H1 (cell line): ENCODE data around the gene ARAP2. TPM values are rescaled to one million over a fixed set of nuclear protein-coding genes. Genes with fewer than 3 reads are reported as not detected.

Experiments used
- CTCF ChIA-PET: fragments of 300-600 bp; sonication (Branson Sonifier 250); formaldehyde crosslinking; loops from one replicate; lab custom pipeline; 2021; ENCODE audit not compliant: partially characterized antibody; lab: Charles Lee
- POLR2A ChIA-PET: fragments of 300-600 bp; sonication (Branson Sonifier 250); formaldehyde crosslinking; loops from one replicate; lab custom pipeline; 2021; ENCODE audit warnings: inconsistent platforms; ENCODE audit not compliant: partially characterized antibody; lab: Charles Lee
- DNase-seq, 2 experiments: peaks; one replicate each; pipeline versions ENCODE4 v3.0.0 to v3.0.0-alpha.2; 2010 to 2022; ENCODE audit warnings: low spot score in 2 of 2, low read depth in 1 of 2, mixed read lengths in 1 of 2
- FAIRE-seq: peaks from 2 replicates; lab custom pipeline; 2011; peaks lifted over from hg19 to GRCh38; lab: Jason Lieb, UNC
- H2AFZ ChIP-seq: 2 replicates; pipeline ENCODE4 v1.8.1; 2012; ENCODE audit warnings: low read length, inconsistent platforms
- H2AK5ac ChIP-seq: 2 replicates; pipeline ENCODE4 v1.6.1; 2013; ENCODE audit warnings: low read depth, low read length
- H2BK120ac ChIP-seq: replicated peaks from 2 replicates; pipeline ENCODE3; 2013; ENCODE audit warnings: low read depth, low read length, inconsistent platforms
- H2BK12ac ChIP-seq: 2 replicates; pipeline ENCODE4 v1.6.1; 2013; ENCODE audit warnings: low read depth, low read length
- H2BK15ac ChIP-seq: 2 replicates; pipeline ENCODE4 v1.6.1; 2013; ENCODE audit warnings: low read length
- H2BK20ac ChIP-seq: 2 replicates; pipeline ENCODE4 v1.6.1; 2013; ENCODE audit warnings: low read length
- H2BK5ac ChIP-seq: 2 replicates; pipeline ENCODE4 v1.6.1; 2013; ENCODE audit warnings: low read depth, low read length
- H3K14ac ChIP-seq: 2 replicates; pipeline ENCODE4 v1.6.1; 2013; ENCODE audit warnings: inconsistent platforms; ENCODE audit not compliant: insufficient read length
- H3K18ac ChIP-seq: 2 replicates; pipeline ENCODE4 v1.6.1; 2013; ENCODE audit warnings: low read length; ENCODE audit errors: extremely low read depth
- H3K23ac ChIP-seq: 2 replicates; pipeline ENCODE4 v1.6.1; 2013; ENCODE audit warnings: inconsistent platforms; ENCODE audit not compliant: insufficient read length
- H3K23me2 ChIP-seq: 2 replicates; pipeline ENCODE4 v1.6.1; 2013; ENCODE audit warnings: low read depth, low read length
- H3K27ac ChIP-seq: 2 replicates; pipeline ENCODE4 v1.6.1; 2011; ENCODE audit warnings: low read depth, low read length, inconsistent platforms
- H3K27me3 ChIP-seq, 4 experiments: replicated peaks in 1 of 4; 1 replicate in 1 of 4; 2 replicates in 3 of 4; pipeline versions ENCODE4 v1.6.1 to v1.8.1; 2011 to 2013; ENCODE audit warnings: low read length in 3 of 4, mild to moderate bottlenecking in 3 of 4, inconsistent platforms in 2 of 4, mixed read lengths in 2 of 4, moderate library complexity in 1 of 4; ENCODE audit not compliant: control insufficient read depth in 3 of 4, insufficient read depth in 3 of 4; ENCODE audit errors: extremely low read depth in 1 of 4
- H3K36me3 ChIP-seq, 4 experiments: 2 replicates each; pipeline versions ENCODE4 v1.6.1 to v1.8.1; 2011 to 2013; ENCODE audit warnings: mild to moderate bottlenecking in 4 of 4, low read length in 3 of 4, moderate library complexity in 2 of 4, control low read depth in 1 of 4, inconsistent platforms in 1 of 4; ENCODE audit not compliant: insufficient read depth in 4 of 4, control insufficient read depth in 2 of 4
- H3K4ac ChIP-seq: replicated peaks from 2 replicates; pipeline ENCODE3; 2013; ENCODE audit warnings: low read length, low read depth, mixed read lengths, inconsistent platforms; ENCODE audit not compliant: insufficient read length
- H3K4me1 ChIP-seq, 4 experiments: replicated peaks in 1 of 4; 1 replicate in 1 of 4; 2 replicates in 3 of 4; pipeline versions ENCODE4 v1.6.1 to v1.8.1; 2011 to 2013; ENCODE audit warnings: low read length in 3 of 4, inconsistent platforms in 2 of 4, mixed read lengths in 1 of 4; ENCODE audit not compliant: insufficient read depth in 4 of 4, control insufficient read depth in 3 of 4
- H3K4me2 ChIP-seq, 2 experiments: 2 replicates each; pipeline versions ENCODE4 v1.6.1 to v1.8.1; 2011 to 2013; ENCODE audit warnings: low read depth in 2 of 2, low read length in 2 of 2, control low read depth in 1 of 2, inconsistent platforms in 1 of 2, mild to moderate bottlenecking in 1 of 2; ENCODE audit not compliant: insufficient read depth in 1 of 2
- H3K4me3 ChIP-seq, 4 experiments: fragments of 200-600, 300-600 bp in 1 of 4; sonication (generic), shearing (Covaris generic), sonication (Bioruptor Twin) in 1 of 4; 2 replicates each; pipeline versions ENCODE4 v1.5.1 to v1.8.1; 2011 to 2016; ENCODE audit warnings: low read length in 4 of 4, low read depth in 3 of 4, control low read depth in 2 of 4, inconsistent platforms in 2 of 4, mild to moderate bottlenecking in 2 of 4, mixed read lengths in 1 of 4, moderate library complexity in 1 of 4; ENCODE audit not compliant: insufficient read depth in 2 of 4; ENCODE audit errors: extremely low read depth in 1 of 4
- H3K56ac ChIP-seq: replicated peaks from 2 replicates; pipeline ENCODE3; 2013; ENCODE audit warnings: low read depth, mild to moderate bottlenecking, mixed read lengths, low read length, inconsistent platforms; ENCODE audit not compliant: insufficient read length
- H3K79me1 ChIP-seq: 2 replicates; pipeline ENCODE4 v1.6.1; 2013; ENCODE audit warnings: low read depth, low read length, control low read depth
- H3K79me2 ChIP-seq, 2 experiments: 2 replicates each; pipeline versions ENCODE4 v1.6.1 to v1.8.1; 2012 to 2013; ENCODE audit warnings: low read length in 2 of 2, mild to moderate bottlenecking in 2 of 2, inconsistent platforms in 1 of 2; ENCODE audit not compliant: insufficient read depth in 2 of 2, control insufficient read depth in 1 of 2
- H3K9ac ChIP-seq, 4 experiments: replicated peaks in 1 of 4; 1 replicate in 1 of 4; 2 replicates in 3 of 4; pipeline versions ENCODE4 v1.6.1 to v1.8.1; 2011 to 2013; ENCODE audit warnings: low read depth in 3 of 4, low read length in 3 of 4, control low read depth in 2 of 4, mild to moderate bottlenecking in 2 of 4, moderate library complexity in 2 of 4, inconsistent platforms in 1 of 4; ENCODE audit errors: extremely low read depth in 1 of 4
- H3K9me3 ChIP-seq, 2 experiments: 2 replicates each; pipeline versions ENCODE4 v1.6.1 to v1.8.1; 2012 to 2013; ENCODE audit warnings: mild to moderate bottlenecking in 2 of 2, moderate library complexity in 2 of 2, control low read depth in 1 of 2, inconsistent platforms in 1 of 2, low read depth in 1 of 2, low read length in 1 of 2, mixed read lengths in 1 of 2; ENCODE audit not compliant: insufficient read depth in 2 of 2
- H4K20me1 ChIP-seq, 2 experiments: replicated peaks in 1 of 2; 2 replicates each; pipeline versions ENCODE3 to v1.8.1; 2011 to 2013; ENCODE audit warnings: inconsistent platforms in 2 of 2, low read length in 2 of 2, mild to moderate bottlenecking in 1 of 2; ENCODE audit not compliant: insufficient read depth in 2 of 2, control insufficient read depth in 1 of 2
- H4K5ac ChIP-seq: 2 replicates; pipeline ENCODE4 v1.6.1; 2013; ENCODE audit warnings: low read length, low read depth, mixed read lengths, inconsistent platforms; ENCODE audit not compliant: insufficient read length
- H4K8ac ChIP-seq: 2 replicates; pipeline ENCODE4 v1.8.0; 2013; ENCODE audit warnings: mild to moderate bottlenecking, moderate library complexity, low read length, inconsistent platforms; ENCODE audit not compliant: insufficient read depth; ENCODE audit errors: extremely low read depth
- H4K91ac ChIP-seq: replicated peaks from 2 replicates; pipeline ENCODE3; 2013; ENCODE audit warnings: low read length, mixed read lengths, inconsistent platforms; ENCODE audit not compliant: insufficient read length
- SIN3A ChIP-seq, 2 experiments: IDR thresholded peaks in 1 of 2; conservative IDR thresholded peaks in 1 of 2; 2 replicates each; pipeline ENCODE4 v1.6.1; 2011 to 2012; ENCODE audit warnings: low read length in 2 of 2, improper control_type of control experiment in 1 of 2, low read depth in 1 of 2, mild to moderate bottlenecking in 1 of 2
- YY1 ChIP-seq: IDR thresholded peaks from 2 replicates; pipeline ENCODE4 v1.6.1; 2011; ENCODE audit warnings: low read depth, mild to moderate bottlenecking, low read length
- WGBS, 2 experiments: shearing (Covaris generic) in 1 of 2; methylation state at CpG; one replicate each; pipeline versions ENCODE4 v1.1.6 to v1.1.7; 2013 to 2015; ENCODE audit warnings: low lambda C conversion rate in 2 of 2, mixed read lengths in 2 of 2, inconsistent platforms in 1 of 2, low coverage in 1 of 2, missing lambda C conversion rate in 1 of 2; ENCODE audit not compliant: insufficient replicate concordance in 2 of 2, insufficient coverage in 1 of 2, insufficient read length in 1 of 2; ENCODE audit errors: extremely low coverage in 1 of 2, missing lambda C conversion rate in 1 of 2; 5-methylcytosine and 5-hydroxymethylcytosine counted together
- polyA plus RNA-seq, 7 experiments: library from polyadenylated mRNA; depleted of rRNA in 3 of 7; stranded (reverse) in 5 of 7; unstranded in 2 of 7; fragments of >200 nt in 5 of 7; fragments of 200-250 nt in 2 of 7; gene quantifications; 1 replicate in 5 of 7; 2 replicates in 1 of 7; 4 replicates in 1 of 7; pipeline versions ENCODE4 v1.2.1 to v1.2.3, GENCODE V29; 2011 to 2013; ENCODE audit warnings: missing spikeins in 2 of 7, mixed read lengths in 2 of 7
- total RNA-seq: library from RNA; stranded (reverse); fragmentation: NEBNext Ultra II Directional; extraction: Animal tissue kit (Norgen Biotek cat#: 25700); gene quantifications from 2 replicates; pipeline ENCODE4 v1.2.1, GENCODE V29; 2021

Gene ARAP2
- total and polyA plus RNA-seq, 2 of the 8 experiments (the other 6 are each of a cell fraction or from before 2014, with no cell fraction given), result 0.15 to 2.3 TPM

- POLR2A ChIA-PET, result no interaction called here
- Histone ChIP-seq H2BK20ac (no peak overlapping the region), H3K4me2 (no peak overlapping the region), H3K79me2 (no peaks in the 10 kb centered on the region), H2BK5ac (no peak overlapping the region), H3K4me1 (no peaks in the 10 kb centered on the region), H4K8ac (no peak overlapping the region), H3K4ac (no peak overlapping the region), H3K36me3 (no peaks in the 10 kb centered on the region), H4K91ac (no peak overlapping the region), H3K23ac (no peak overlapping the region), H3K14ac (no peak overlapping the region), H3K9me3 (no peaks in the 10 kb centered on the region), H3K9ac (no peak overlapping the region), H2AK5ac (no peak overlapping the region), H2BK120ac (no peak overlapping the region), H3K27ac (no peak overlapping the region), H3K56ac (no peak overlapping the region), H3K4me3 (no peak overlapping the region), H2BK12ac (no peak overlapping the region), H3K79me1 (no peaks in the 10 kb centered on the region), H4K5ac (no peak overlapping the region), H3K23me2 (no peaks in the 10 kb centered on the region), H3K27me3 (no peaks in the 10 kb centered on the region), H2BK15ac (no peak overlapping the region), H2AFZ (no peak overlapping the region), H4K20me1 (no peaks in the 10 kb centered on the region), H3K18ac (no peak overlapping the region)
- 90% methylated on average over 1 of the region's 1 CpG; no CpG with 5 or more reads in 1 of the 2 experiments for WGBS, 2 experiments
- DNase-seq (no peak), FAIRE-seq (no peak)
- CTCF ChIA-PET, result no interaction called here
- TF ChIP-seq YY1 (no peak), SIN3A (conservative IDR thresholded peaks at IDR 0.05 in 1 of 2, IDR thresholded peaks at IDR 0.05 in 1 of 2; ENCODE audit: low read depth in 1 of 2, low read length in 2 of 2) (no peak)
These were observed 158.0 kb downstream of the ARAP2 start for GRCh38 chr4:36086261-36086786.
